Measurements from ENCODE around the gene RIPPLY2. TPM values are rescaled to one million over a fixed set of nuclear protein-coding genes. Genes with fewer than 3 reads are reported as not detected.

Gene RIPPLY2
- total RNA-seq, 1 experiment from 2014 or later = 0.31 TPM

GRCh38 chr6:83879746-83880145 lies 26.6 kb downstream of the RIPPLY2 start:
- Mint-ChIP-seq H3K27me3 (ENCODE audit: unreplicated experiment) (no peaks in the 10 kb centered on the region), H3K4me3 (ENCODE audit: low read depth, unreplicated experiment) (no peak overlapping the region), H3K27ac (ENCODE audit: unreplicated experiment) (no peak overlapping the region), H3K36me3 (ENCODE audit: insufficient read depth, unreplicated experiment) (no peaks in the 10 kb centered on the region), H3K9me3 (ENCODE audit: low read depth, unreplicated experiment) (no peaks in the 10 kb centered on the region), H3K4me1 (ENCODE audit: low read depth, unreplicated experiment) (no peaks in the 10 kb centered on the region)
- no peak for TF ChIP-seq CTCF (IDR thresholded peaks at IDR 0.05; ENCODE audit: unreplicated experiment)
- CTCF ChIA-PET = no interaction called here
- DNase-seq = no peak
- no TSS peak for BruUV-seq (replicated peaks)
- intact Hi-C loops (cut with micrococcal nuclease; ENCODE audit: unreplicated experiment) = loop anchor here (5.0 kb wide), 1 partner anchor 538 kb away; no protein-coding TSS in a partner anchor

GRCh38 chr6:83883240-83883639 lies 30.1 kb downstream of the RIPPLY2 start:
- no TSS peak for BruUV-seq (replicated peaks)
- no peak for DNase-seq
- TF ChIP-seq CTCF (IDR thresholded peaks at IDR 0.05; ENCODE audit: unreplicated experiment) = no peak
- no peaks in the 10 kb centered on the region for H3K27me3 Mint-ChIP-seq (ENCODE audit: unreplicated experiment)
- no peaks in the 10 kb centered on the region for H3K36me3 Mint-ChIP-seq (ENCODE audit: insufficient read depth, unreplicated experiment)
- no peaks in the 10 kb centered on the region for H3K4me1 Mint-ChIP-seq (ENCODE audit: low read depth, unreplicated experiment)
- no peaks in the 10 kb centered on the region for H3K9me3 Mint-ChIP-seq (ENCODE audit: low read depth, unreplicated experiment)
- CTCF ChIA-PET = interaction anchor here (0.6 kb wide), 1 partner anchor 311 kb away, joined by 3 read pairs; no protein-coding TSS in a partner anchor
- H3K27ac Mint-ChIP-seq (ENCODE audit: unreplicated experiment) = no peak overlapping the region
- intact Hi-C loops (cut with micrococcal nuclease; ENCODE audit: unreplicated experiment) = loop anchor here (5.0 kb wide), 1 partner anchor 534 kb away; no protein-coding TSS in a partner anchor
- no peak overlapping the region for H3K4me3 Mint-ChIP-seq (ENCODE audit: low read depth, unreplicated experiment)

GRCh38 chr6:83884523-83884922 lies 31.4 kb downstream of the RIPPLY2 start:
- no peaks in the 10 kb centered on the region for H3K36me3 Mint-ChIP-seq (ENCODE audit: insufficient read depth, unreplicated experiment)
- CTCF ChIA-PET = no interaction called here
- no TSS peak for BruUV-seq (replicated peaks)

GRCh38 chr6:83885984-83886383 lies 32.8 kb downstream of the RIPPLY2 start:
- CTCF ChIA-PET = no interaction called here
- no peak for TF ChIP-seq CTCF (IDR thresholded peaks at IDR 0.05; ENCODE audit: unreplicated experiment)
- intact Hi-C loops (cut with micrococcal nuclease; ENCODE audit: unreplicated experiment) = no loop called here
- no peak for DNase-seq
- no peaks in the 10 kb centered on the region for H3K4me1 Mint-ChIP-seq (ENCODE audit: low read depth, unreplicated experiment)
- H3K4me3 Mint-ChIP-seq (ENCODE audit: low read depth, unreplicated experiment) = no peak overlapping the region
- no peaks in the 10 kb centered on the region for H3K36me3 Mint-ChIP-seq (ENCODE audit: insufficient read depth, unreplicated experiment)
- no peak overlapping the region for H3K27ac Mint-ChIP-seq (ENCODE audit: unreplicated experiment)
- H3K27me3 Mint-ChIP-seq (ENCODE audit: unreplicated experiment) = no peaks in the 10 kb centered on the region
- BruUV-seq (replicated peaks) = no TSS peak
- H3K9me3 Mint-ChIP-seq (ENCODE audit: low read depth, unreplicated experiment) = no peaks in the 10 kb centered on the region

More at GRCh38 chr6:83884523-83884922, 31.4 kb downstream of the RIPPLY2 start:
- Mint-ChIP-seq H3K4me1 (ENCODE audit: low read depth, unreplicated experiment) (no peaks in the 10 kb centered on the region), H3K4me3 (ENCODE audit: low read depth, unreplicated experiment) (no peak overlapping the region), H3K27ac (ENCODE audit: unreplicated experiment) (no peak overlapping the region), H3K27me3 (ENCODE audit: unreplicated experiment) (no peaks in the 10 kb centered on the region), H3K9me3 (ENCODE audit: low read depth, unreplicated experiment) (no peaks in the 10 kb centered on the region)
- peak; percentile 51 for TF ChIP-seq CTCF (IDR thresholded peaks at IDR 0.05; ENCODE audit: unreplicated experiment)
- no peak for DNase-seq
- intact Hi-C loops (cut with micrococcal nuclease; ENCODE audit: unreplicated experiment) = loop anchor here (1.0 to 5.0 kb wide), 2 partner anchors 336 to 533 kb away; no protein-coding TSS in a partner anchor

All from Calu3 (cell line).